ENCODE measurements around the gene SORCS3.

- TF ChIP-seq CTCF (IDR thresholded peaks at IDR 0.05) (no peak), POLR2A (IDR thresholded peaks at IDR 0.05) (no peak)
These were observed 455.2 kb downstream of the SORCS3 start for GRCh38 chr10:105096316-105096715.

All from esophagus squamous epithelium (tissue), 4 donors.